GM23248 (cell line): Measurements from ENCODE around the gene MCHR2.

ENCODE experiments used
- EZH2 ChIP-seq: fragments of 200-600 bp; sonication (generic); IDR thresholded peaks from 2 replicates; pipeline ENCODE4 v1.6.1; 2018; ENCODE audit warnings: antibody characterized with exemption, mild to moderate bottlenecking; ENCODE audit not compliant: insufficient read depth, poor library complexity, severe bottlenecking
- EZH2phosphoT487 ChIP-seq: fragments of 200-600 bp; sonication (generic); IDR thresholded peaks from 2 replicates; pipeline ENCODE4 v1.6.1; 2018; ENCODE audit warnings: antibody characterized with exemption, moderate library complexity, mild to moderate bottlenecking, low read depth; ENCODE audit not compliant: insufficient read depth

DNA sequence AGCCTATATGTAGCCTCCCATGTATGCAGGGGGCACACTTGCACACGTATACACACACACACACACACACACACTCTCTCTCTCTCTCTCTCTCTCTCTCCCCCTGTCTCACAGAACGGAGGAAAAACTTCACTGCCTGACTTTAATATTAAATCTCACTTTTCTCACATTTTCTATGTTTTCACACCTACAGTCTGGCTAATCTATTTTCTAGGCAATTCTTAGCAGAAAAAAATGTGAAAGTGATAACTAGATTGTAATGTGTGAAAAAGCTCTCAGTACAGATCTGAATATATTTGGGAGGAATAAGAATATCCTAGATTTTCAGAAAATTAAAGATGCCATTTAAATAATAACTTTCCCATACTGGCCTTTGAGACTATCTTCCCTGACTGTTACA lies 120.9 kb downstream of the MCHR2 start:
- TF ChIP-seq EZH2phosphoT487 (no peak), EZH2 (no peak)
